CD4-positive, alpha-beta T cell treated with Interleukin-12 subunit alpha and Interleukin-12 subunit beta, for 1 hour (primary cell): ENCODE results near the gene GJD3.

Source experiments
- DNase-seq: peaks from one replicate; pipeline ENCODE4 v3.0.0-alpha.2; 2020

Gene GJD3

GRCh38 chr17:40338941-40339649 lies 25.4 kb downstream of the GJD3 start:
- no peak for DNase-seq

- peak; percentile 43 for DNase-seq
Measured at GRCh38 chr17:40338058-40338457, 26.5 kb downstream of the GJD3 start.

- DNase-seq: no peak
Measured at GRCh38 chr17:40337351-40337750, 27.2 kb downstream of the GJD3 start.

GRCh38 chr17:40335620-40336019 lies 28.9 kb downstream of the GJD3 start:
- DNase-seq: no peak

- no peak for DNase-seq
Measured at GRCh38 chr17:40333781-40334448, 30.6 kb downstream of the GJD3 start.

- no peak for DNase-seq
Measured at GRCh38 chr17:40331743-40332641, 32.5 kb downstream of the GJD3 start.

GRCh38 chr17:40330850-40331470 lies 33.6 kb downstream of the GJD3 start:
- no peak for DNase-seq

GRCh38 chr17:40329839-40330794 lies 34.4 kb downstream of the GJD3 start:
- peak; percentile 45 for DNase-seq

GRCh38 chr17:40328386-40328766 lies 36.2 kb downstream of the GJD3 start:
- DNase-seq: no peak

- no peak for DNase-seq
Measured at GRCh38 chr17:40327735-40328385, 36.7 kb downstream of the GJD3 start.

- no peak for DNase-seq
Measured at GRCh38 chr17:40327244-40327729, 37.2 kb downstream of the GJD3 start.

GRCh38 chr17:40326832-40327199 lies 37.7 kb downstream of the GJD3 start:
- no peak for DNase-seq

GRCh38 chr17:40326014-40326831 lies 38.3 kb downstream of the GJD3 start:
- DNase-seq: peak; percentile 81

- peak; percentile 66 for DNase-seq
Measured at GRCh38 chr17:40325156-40326013, 39.2 kb downstream of the GJD3 start.

GRCh38 chr17:40323391-40324381 lies 40.9 kb downstream of the GJD3 start:
- DNase-seq: peak; percentile 93

- peak; percentile 97 for DNase-seq
Measured at GRCh38 chr17:40322358-40323315, 41.9 kb downstream of the GJD3 start.

GRCh38 chr17:40321961-40322357 lies 42.6 kb downstream of the GJD3 start:
- no peak for DNase-seq
